LNCaP clone FGC (cell line): ENCODE data around the gene SPINT4.

ENCODE experiments used
- DNase-seq: peaks from one replicate; pipeline ENCODE4 v3.0.0-alpha.2; 2011; ENCODE audit warnings: low read depth
- H3K4me3 ChIP-seq: 2 replicates; pipeline ENCODE4 v1.5.1; 2011; ENCODE audit warnings: mild to moderate bottlenecking, low read depth, low read length, control low read depth
- CTCF ChIP-seq: IDR thresholded peaks from 2 replicates; pipeline ENCODE4 v1.5.1; 2012; ENCODE audit warnings: mild to moderate bottlenecking; ENCODE audit not compliant: control insufficient read depth, insufficient read depth; ENCODE audit errors: extremely low read depth

The SPINT4 gene

GRCh38 chr20:45765307-45765875 lies 43.2 kb downstream of the SPINT4 start:
- no peak overlapping the region for H3K4me3 ChIP-seq
- DNase-seq: no peak
- no peak for TF ChIP-seq CTCF

GRCh38 chr20:45765980-45766379 lies 43.8 kb downstream of the SPINT4 start:
- no peak for DNase-seq
- TF ChIP-seq CTCF: no peak
- no peak overlapping the region for H3K4me3 ChIP-seq

GRCh38 chr20:45768479-45768878 lies 46.3 kb downstream of the SPINT4 start:
- DNase-seq: no peak
- no peak overlapping the region for H3K4me3 ChIP-seq
- no peak for TF ChIP-seq CTCF

DNA sequence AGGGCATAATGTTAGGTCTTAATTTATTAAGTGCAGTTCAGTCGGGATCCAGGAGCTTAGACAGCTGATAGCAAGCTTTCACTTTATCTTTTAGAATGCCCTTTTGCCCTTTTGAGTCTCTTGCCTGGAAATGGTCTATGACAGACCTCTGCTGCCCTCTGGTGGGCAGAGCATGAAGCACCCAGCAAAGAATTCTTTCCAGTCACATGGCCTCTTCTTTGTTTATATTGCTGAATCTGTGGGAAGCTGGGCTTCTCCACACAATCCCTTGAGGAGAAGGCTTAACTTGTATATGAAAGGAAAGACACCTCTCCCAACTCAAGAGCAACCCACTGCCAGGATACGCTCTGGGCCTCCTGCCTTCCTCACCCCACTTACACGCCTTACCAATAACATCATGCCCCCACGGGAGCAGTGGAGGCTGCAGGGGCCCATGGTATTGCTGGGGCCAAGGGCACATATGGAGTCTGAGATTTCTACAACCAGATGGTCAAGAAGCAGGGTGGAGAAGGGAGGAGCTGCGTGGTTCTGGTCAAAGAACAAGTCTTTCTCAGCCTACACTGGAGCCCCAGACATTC lies 49.1 kb downstream of the SPINT4 start:
- no peak overlapping the region for H3K4me3 ChIP-seq
- peak; percentile 93 for TF ChIP-seq CTCF

DNA sequence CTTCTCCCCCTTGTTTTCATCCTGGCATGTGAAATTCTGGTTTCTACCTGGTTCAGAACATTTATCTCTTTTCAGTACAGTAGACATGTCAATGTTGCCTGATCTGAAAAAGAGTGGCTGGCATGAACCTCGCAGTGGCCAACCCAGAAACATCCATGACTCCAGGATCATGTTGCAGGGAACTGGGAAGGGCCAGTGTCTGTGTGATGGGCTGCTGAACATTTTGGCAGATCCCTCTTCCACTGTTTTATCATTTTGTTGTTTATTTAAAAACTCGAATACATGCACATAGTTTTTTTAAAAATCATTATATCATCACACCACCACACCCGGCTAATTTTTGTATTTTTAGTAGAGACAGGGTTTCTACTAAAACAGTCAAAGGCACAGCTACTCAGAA lies 50.5 kb downstream of the SPINT4 start:
- no peak overlapping the region for H3K4me3 ChIP-seq
- TF ChIP-seq CTCF: no peak
- DNase-seq: no peak

More for the DNA sequence above, 49.1 kb downstream of the SPINT4 start:
- peak; percentile 59 for DNase-seq

DNA sequence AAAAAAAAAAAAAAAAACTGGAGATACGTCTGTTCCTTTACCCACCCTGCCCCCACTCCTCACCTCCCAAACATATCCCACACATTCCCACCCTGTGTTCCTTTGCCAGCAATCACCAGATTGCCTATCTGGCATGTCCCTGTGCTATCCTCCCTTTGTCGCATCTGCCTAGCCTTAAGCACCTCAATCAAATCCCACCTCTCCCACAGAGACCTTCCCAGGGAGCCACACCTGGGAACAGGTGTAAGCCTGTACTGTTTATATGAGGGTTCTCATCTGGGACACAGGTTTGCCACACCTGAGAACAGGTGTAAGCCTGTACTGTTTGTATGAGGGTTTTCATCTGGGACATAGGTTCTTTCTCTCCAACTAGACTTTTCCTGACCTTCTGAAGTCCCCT lies 52.8 kb downstream of the SPINT4 start:
- DNase-seq: no peak
- no peak for TF ChIP-seq CTCF

DNA sequence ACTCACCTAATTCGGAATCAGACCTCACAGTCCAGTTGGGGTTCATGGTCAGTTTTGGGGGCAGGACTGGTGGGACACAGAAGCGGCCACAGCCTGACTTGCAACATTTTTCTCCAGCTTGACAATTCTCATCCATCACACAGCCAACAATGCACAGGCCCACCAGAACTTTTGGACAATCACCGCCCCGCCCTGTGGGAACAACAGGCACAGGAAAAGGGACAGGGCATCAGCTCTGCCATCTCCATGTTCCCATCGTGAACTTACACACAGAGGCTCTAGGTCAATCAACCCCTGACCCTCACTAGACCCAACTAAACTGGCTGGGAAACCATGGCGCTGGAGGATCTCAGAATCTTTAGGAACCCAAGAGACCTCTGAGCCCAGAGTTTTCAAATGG lies 53.3 kb downstream of the SPINT4 start:
- TF ChIP-seq CTCF: no peak
- DNase-seq: no peak
- no peak overlapping the region for H3K4me3 ChIP-seq

More for the DNA sequence above, 52.8 kb downstream of the SPINT4 start:
- no peak overlapping the region for H3K4me3 ChIP-seq
